Measurements from ENCODE around the gene FAM222B. TPM values are rescaled to one million over a fixed set of nuclear protein-coding genes. Genes with fewer than 3 reads are reported as not detected.

Gene FAM222B
- total and polyA plus RNA-seq, 9 of the 15 experiments (the other 6 are each of a cell fraction or from before 2014, with no cell fraction given): 4.0 to 34.6 (median 7.5) TPM

DNA sequence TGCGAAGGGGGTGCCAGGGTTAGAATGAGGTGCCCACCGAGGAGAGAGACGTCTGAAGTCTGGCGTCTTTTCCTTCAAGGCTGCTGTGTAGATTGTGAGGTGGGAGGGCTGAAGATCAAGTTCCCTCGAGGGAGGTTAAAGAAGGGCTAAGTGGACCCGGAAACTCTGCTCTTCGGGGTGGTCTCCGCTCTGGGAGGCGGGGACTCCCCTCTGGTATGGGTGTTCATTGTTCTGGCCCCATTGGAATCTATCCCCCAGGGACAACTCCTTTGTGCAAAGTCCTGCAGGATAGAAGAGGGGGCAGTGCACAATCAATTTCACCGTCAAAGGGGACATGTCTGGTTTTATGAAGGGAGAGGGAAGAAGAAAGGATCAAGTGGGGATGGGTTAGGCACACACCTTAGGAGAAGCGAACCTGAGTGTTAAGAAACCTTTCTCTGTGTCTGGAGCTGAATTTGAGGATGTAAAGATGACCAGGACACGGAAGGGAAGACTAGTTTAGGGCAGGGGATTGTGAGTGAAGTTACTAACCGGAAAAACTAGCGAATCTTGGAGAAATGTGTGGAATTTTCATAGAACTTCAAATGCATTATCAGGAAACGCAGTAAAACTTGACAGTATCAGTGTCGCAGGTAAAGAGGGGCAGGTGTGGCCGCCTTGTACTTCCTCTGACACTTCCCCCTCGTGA lies 124.1 kb downstream of the FAM222B start:
- in situ Hi-C loops (cut with MboI) (no loop called here), intact Hi-C loops (cut with micrococcal nuclease) (loop anchor here (1.0 to 2.0 kb wide), 2 partner anchors 7 to 72 kb away; partner anchors contain the start of gene PROCA1)
- Histone ChIP-seq H3K4me3 (no peak overlapping the region), H3K36me3 (ENCODE audit: control insufficient read depth, insufficient read depth, low read length) (peaks cover 34% of the 10 kb centered on the region), H4K20me1 (replicated peaks; ENCODE audit: control insufficient read depth, insufficient read depth, low read length) (peaks cover 30% of the 10 kb centered on the region), H3K27me3 (ENCODE audit: control insufficient read depth in 2 of 2, insufficient read depth in 2 of 2, low read length in 2 of 2) (0 out of 5 replicates have a peak, but pooled peaks cover 0 to 11% of the 10 kb centered on the region in 2 experiments), H3K9ac (ENCODE audit: insufficient read depth in 1 of 2, low read depth in 2 of 2, low read length in 2 of 2) (no peak overlapping the region; a peak in 1 of 4 replicates), H3K79me2 (ENCODE audit: control insufficient read depth, insufficient read depth, low read length) (peaks cover 46% of the 10 kb centered on the region), H3K27ac (ENCODE audit: extremely low read depth, low read depth, low read length) (no peak overlapping the region), H3K4me1 (replicated peaks in 1 of 2; ENCODE audit: control insufficient read depth in 2 of 2, insufficient read depth in 2 of 2, low read length in 2 of 2) (peaks cover 28 to 36% of the 10 kb centered on the region in 2 experiments), H3K9me3 (replicated peaks; ENCODE audit: control insufficient read depth, insufficient read depth, low read depth, low read length) (no peaks in the 10 kb centered on the region), H3K9me1 (ENCODE audit: control insufficient read depth, insufficient read depth, low read length) (no peaks in the 10 kb centered on the region), H3K4me2 (ENCODE audit: insufficient read depth, low read length) (peak overlapping the region; percentile 96; the same call in 1 of the 2 replicates), H2AFZ (ENCODE audit: low read depth, low read length) (no peak overlapping the region)
- TF ChIP-seq, protein P1, sequence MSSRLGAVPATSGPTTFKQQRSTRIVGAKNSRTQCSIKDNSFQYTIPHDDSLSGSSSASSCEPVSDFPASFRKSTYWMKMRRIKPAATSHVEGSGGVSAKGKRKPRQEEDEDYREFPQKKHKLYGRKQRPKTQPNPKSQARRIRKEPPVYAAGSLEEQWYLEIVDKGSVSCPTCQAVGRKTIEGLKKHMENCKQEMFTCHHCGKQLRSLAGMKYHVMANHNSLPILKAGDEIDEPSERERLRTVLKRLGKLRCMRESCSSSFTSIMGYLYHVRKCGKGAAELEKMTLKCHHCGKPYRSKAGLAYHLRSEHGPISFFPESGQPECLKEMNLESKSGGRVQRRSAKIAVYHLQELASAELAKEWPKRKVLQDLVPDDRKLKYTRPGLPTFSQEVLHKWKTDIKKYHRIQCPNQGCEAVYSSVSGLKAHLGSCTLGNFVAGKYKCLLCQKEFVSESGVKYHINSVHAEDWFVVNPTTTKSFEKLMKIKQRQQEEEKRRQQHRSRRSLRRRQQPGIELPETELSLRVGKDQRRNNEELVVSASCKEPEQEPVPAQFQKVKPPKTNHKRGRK (tag; IDR thresholded peaks at IDR 0.05): peak; percentile 13; the same call in 1 of the 2 replicates
- no peak for TF ChIP-seq CBX1 (IDR thresholded peaks at IDR 0.05; ENCODE audit: low read depth)
- DNase-seq (ENCODE audit: extremely low read depth in 1 of 4, low spot score in 3 of 4): no peak
- no peak for FAIRE-seq
- CTCF ChIA-PET (ENCODE audit: low intra/inter-chr PET ratio): interaction anchor here (1.5 kb wide), 1 partner anchor 73 kb away, joined by 5 read pairs; no protein-coding TSS in a partner anchor
- BruUV-seq (replicated peaks): no TSS peak
- ATAC-seq: no peak
- WGBS (ENCODE audit: insufficient coverage, low coverage, missing lambda C conversion rate): 73% methylated on average over 18 of the region's 18 CpGs
- POLR2A ChIA-PET: interaction anchor here (1.2 to 1.3 kb wide), 2 partner anchors 17 to 180 kb away, joined by 9 to 11 read pairs; partner anchors contain the start of gene FLOT2

Data from K562 (cell line).